Neural cell (in vitro differentiated cells): ENCODE results near the gene DAPP1.

Experiments used
- EP300 ChIP-seq: fragments of 450-650 bp; conservative IDR thresholded peaks from 2 replicates; pipeline ENCODE4 v1.6.1; 2014; ENCODE audit warnings: antibody characterized with exemption, mild to moderate bottlenecking, moderate library complexity; ENCODE audit not compliant: poor library complexity, severe bottlenecking
- EZH2 ChIP-seq: fragments of 200-600, 300-800 bp; shearing (Covaris generic), sonication (generic); IDR thresholded peaks from 2 replicates; pipeline ENCODE4 v1.6.1; 2014; ENCODE audit warnings: antibody characterized with exemption, low read length, borderline replicate concordance, mild to moderate bottlenecking; ENCODE audit not compliant: insufficient read depth, poor library complexity, severe bottlenecking
- MXI1 ChIP-seq: fragments of 450-650 bp; conservative IDR thresholded peaks from 2 replicates; pipeline ENCODE4 v1.6.1; 2014; ENCODE audit warnings: antibody characterized with exemption, mild to moderate bottlenecking; ENCODE audit not compliant: poor library complexity, severe bottlenecking
- POLR2AphosphoS5 ChIP-seq: IDR thresholded peaks from 2 replicates; pipeline ENCODE4 v1.6.1; 2012
- RAD21 ChIP-seq: fragments of 450-650 bp; conservative IDR thresholded peaks from 2 replicates; pipeline ENCODE4 v1.6.1; 2014; ENCODE audit warnings: antibody characterized with exemption, mild to moderate bottlenecking, moderate library complexity
- SMC3 ChIP-seq: fragments of 450-650 bp; conservative IDR thresholded peaks from 2 replicates; pipeline ENCODE4 v1.6.1; 2014; ENCODE audit warnings: antibody characterized with exemption, mild to moderate bottlenecking, moderate library complexity; ENCODE audit not compliant: poor library complexity
- TAF1 ChIP-seq: IDR thresholded peaks from 2 replicates; pipeline ENCODE4 v1.6.1; 2012; ENCODE audit warnings: low read depth
- TF ChIP-seq, protein P1 (sequence below): fragments of 450-650 bp; IDR thresholded peaks from 2 replicates; pipeline ENCODE4 v1.5.1; 2014; ENCODE audit warnings: antibody characterized with exemption, mild to moderate bottlenecking, moderate library complexity; ENCODE audit not compliant: poor library complexity, severe bottlenecking

DNA sequence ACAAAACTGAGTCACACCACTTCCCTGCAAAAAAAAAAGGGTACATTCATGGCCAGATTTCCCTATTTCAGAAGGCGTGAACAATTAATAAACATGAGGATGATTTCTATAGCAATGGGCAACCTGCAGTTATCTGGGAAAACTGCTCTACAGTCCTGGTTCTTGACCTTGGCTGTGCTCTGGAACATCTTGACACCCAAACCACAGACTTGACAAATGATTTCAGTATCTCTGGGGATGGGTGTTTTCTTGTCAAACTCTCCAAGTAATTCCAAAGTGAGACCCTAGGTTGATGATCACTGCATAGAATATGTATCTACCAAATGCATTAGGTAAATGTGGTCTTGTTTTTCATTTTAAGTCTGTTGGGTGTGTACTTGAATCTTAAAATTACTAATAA lies 2.0 kb downstream of the DAPP1 start:
- TF ChIP-seq, protein P1, sequence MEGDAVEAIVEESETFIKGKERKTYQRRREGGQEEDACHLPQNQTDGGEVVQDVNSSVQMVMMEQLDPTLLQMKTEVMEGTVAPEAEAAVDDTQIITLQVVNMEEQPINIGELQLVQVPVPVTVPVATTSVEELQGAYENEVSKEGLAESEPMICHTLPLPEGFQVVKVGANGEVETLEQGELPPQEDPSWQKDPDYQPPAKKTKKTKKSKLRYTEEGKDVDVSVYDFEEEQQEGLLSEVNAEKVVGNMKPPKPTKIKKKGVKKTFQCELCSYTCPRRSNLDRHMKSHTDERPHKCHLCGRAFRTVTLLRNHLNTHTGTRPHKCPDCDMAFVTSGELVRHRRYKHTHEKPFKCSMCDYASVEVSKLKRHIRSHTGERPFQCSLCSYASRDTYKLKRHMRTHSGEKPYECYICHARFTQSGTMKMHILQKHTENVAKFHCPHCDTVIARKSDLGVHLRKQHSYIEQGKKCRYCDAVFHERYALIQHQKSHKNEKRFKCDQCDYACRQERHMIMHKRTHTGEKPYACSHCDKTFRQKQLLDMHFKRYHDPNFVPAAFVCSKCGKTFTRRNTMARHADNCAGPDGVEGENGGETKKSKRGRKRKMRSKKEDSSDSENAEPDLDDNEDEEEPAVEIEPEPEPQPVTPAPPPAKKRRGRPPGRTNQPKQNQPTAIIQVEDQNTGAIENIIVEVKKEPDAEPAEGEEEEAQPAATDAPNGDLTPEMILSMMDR: no peak
- TF ChIP-seq RAD21 (no peak), MXI1 (no peak), EZH2 (no peak), POLR2AphosphoS5 (no peak), EP300 (no peak), SMC3 (no peak), TAF1 (no peak)
